GM23338 (cell line): ENCODE measurements around the gene MLLT10. TPM values are rescaled to one million over a fixed set of nuclear protein-coding genes. Genes with fewer than 3 reads are reported as not detected.

ENCODE experiments used
- ATAC-seq: fragments of 200-7000 bp; cut with Tn5 transposase; 3 replicates; pipeline ENCODE4 v1.9.1; 2020
- DNase-seq: peaks from one replicate; pipeline ENCODE4 v3.0.0-alpha.2; 2015; ENCODE audit warnings: low spot score
- H2AFZ ChIP-seq: fragments of 200-600 bp; sonication (generic); 2 replicates; pipeline ENCODE4 v1.8.0; 2016; ENCODE audit warnings: antibody characterized with exemption, mild to moderate bottlenecking, moderate library complexity
- H3F3A ChIP-seq: fragments of 200-600 bp; sonication (generic); replicated peaks from 2 replicates; pipeline ENCODE4 v1.8.0; 2017; ENCODE audit warnings: antibody characterized with exemption, mixed run types, low read depth
- H3K27ac ChIP-seq: fragments of 200-600 bp; sonication (generic); 2 replicates; pipeline ENCODE4 v1.6.1; 2016; ENCODE audit warnings: low read depth
- H3K27me3 ChIP-seq: fragments of 200-600 bp; sonication (generic); 2 replicates; pipeline ENCODE4 v1.8.0; 2016; ENCODE audit warnings: mild to moderate bottlenecking, mixed run types, moderate library complexity; ENCODE audit not compliant: insufficient read depth
- H3K36me3 ChIP-seq: fragments of 200-600 bp; sonication (generic); 2 replicates; pipeline ENCODE4 v1.8.0; 2016; ENCODE audit warnings: mild to moderate bottlenecking; ENCODE audit not compliant: insufficient read depth
- H3K4me1 ChIP-seq: fragments of 200-600 bp; sonication (generic); 2 replicates; pipeline ENCODE4 v1.8.0; 2016; ENCODE audit warnings: mild to moderate bottlenecking, moderate library complexity; ENCODE audit not compliant: insufficient read depth
- H3K4me2 ChIP-seq: fragments of 200-600 bp; sonication (generic); 2 replicates; pipeline ENCODE4 v1.7.1; 2017; ENCODE audit warnings: mixed run types
- H3K4me3 ChIP-seq: fragments of 200-600 bp; sonication (generic); 2 replicates; pipeline ENCODE4 v1.6.1; 2016; ENCODE audit warnings: mixed run types
- H3K79me2 ChIP-seq: fragments of 200-600 bp; sonication (generic); replicated peaks from 2 replicates; pipeline ENCODE4 v1.8.0; 2017; ENCODE audit warnings: mild to moderate bottlenecking; ENCODE audit not compliant: insufficient read depth
- H3K9me2 ChIP-seq: fragments of 200-600 bp; sonication (generic); 2 replicates; pipeline ENCODE4 v1.8.0; 2017; ENCODE audit not compliant: insufficient read depth
- H4K20me1 ChIP-seq: fragments of 200-600 bp; sonication (generic); replicated peaks from 2 replicates; pipeline ENCODE4 v1.8.0; 2017; ENCODE audit warnings: mild to moderate bottlenecking; ENCODE audit not compliant: insufficient read depth
- H3K27ac Mint-ChIP-seq: 2 replicates; pipeline ENCODE4 v1.8.0; 2020; ENCODE audit warnings: inconsistent platforms, mild to moderate bottlenecking, moderate library complexity, mixed read lengths
- H3K27me3 Mint-ChIP-seq: 3 replicates; pipeline ENCODE4 v1.8.0; 2022; ENCODE audit warnings: low read depth, mild to moderate bottlenecking, moderate library complexity, mixed read lengths, inconsistent platforms; ENCODE audit not compliant: insufficient read depth, poor library complexity
- H3K36me3 Mint-ChIP-seq: 3 replicates; pipeline ENCODE4 v1.8.0; 2021; ENCODE audit warnings: low read depth, mild to moderate bottlenecking, inconsistent platforms, moderate library complexity, mixed read lengths
- H3K4me1 Mint-ChIP-seq: 3 replicates; pipeline ENCODE4 v1.8.0; 2020; ENCODE audit warnings: mild to moderate bottlenecking, inconsistent platforms, mixed read lengths
- H3K4me3 Mint-ChIP-seq: 3 replicates; pipeline ENCODE4 v1.8.0; 2021; ENCODE audit warnings: moderate library complexity, mild to moderate bottlenecking, inconsistent platforms, mixed read lengths
- H3K9me3 Mint-ChIP-seq: 3 replicates; pipeline ENCODE4 v1.8.0; 2020; ENCODE audit warnings: moderate library complexity, mild to moderate bottlenecking, inconsistent platforms, mixed read lengths
- EZH2phosphoT487 ChIP-seq: fragments of 200-600 bp; sonication (generic); IDR thresholded peaks from one replicate; pipeline ENCODE4 v1.8.1; 2018; ENCODE audit warnings: antibody characterized with exemption; ENCODE audit not compliant: unreplicated experiment
- JUNB ChIP-seq: IDR thresholded peaks from one replicate; pipeline ENCODE4 v1.6.1; 2016; ENCODE audit warnings: antibody characterized with exemption; ENCODE audit not compliant: unreplicated experiment
- NANOG ChIP-seq: IDR thresholded peaks from 2 replicates; pipeline ENCODE4 v1.6.1; 2016; ENCODE audit warnings: antibody characterized with exemption, borderline replicate concordance
- POLR2AphosphoS5 ChIP-seq: IDR thresholded peaks from 2 replicates; pipeline ENCODE4 v1.6.1; 2016; ENCODE audit warnings: antibody characterized with exemption, low read depth
- ZNF331 ChIP-seq: fragments of 250-450 bp; sonication (Bioruptor Pico); IDR thresholded peaks from 2 replicates; pipeline ENCODE4 v1.5.0; 2020; ENCODE audit warnings: low read depth, mild to moderate bottlenecking, moderate library complexity
- polyA plus RNA-seq: library from polyadenylated mRNA; unstranded; fragments of >200 nt; fragmentation: Nextera tagmentation; extraction: Ambion mirVana; gene quantifications from 2 replicates; pipeline ENCODE4 v1.2.1, GENCODE V29; 2016
- total RNA-seq: library from RNA; depleted of rRNA; stranded (reverse); fragments of >200 nt; shearing (Covaris generic); gene quantifications from 2 replicates; pipeline ENCODE4 v1.2.3, GENCODE V29; 2014
- TF ChIP-seq, protein P1 (sequence below): IDR thresholded peaks from 2 replicates; pipeline ENCODE4 v1.6.1; 2016; ENCODE audit warnings: antibody characterized with exemption
- TF ChIP-seq, protein P2 (sequence below): fragments of 250-450 bp; sonication (Bioruptor Pico); IDR thresholded peaks from 2 replicates; pipeline ENCODE4 v1.5.0; 2020; ENCODE audit warnings: mild to moderate bottlenecking, moderate library complexity
- TF ChIP-seq, protein P3 (sequence below): IDR thresholded peaks from one replicate; pipeline ENCODE4 v1.6.1; 2018; ENCODE audit warnings: antibody characterized with exemption; ENCODE audit not compliant: unreplicated experiment

MLLT10 gene
- total and polyA plus RNA-seq, 2 experiments from 2014 or later: 28.8 to 55.4 TPM

DNA sequence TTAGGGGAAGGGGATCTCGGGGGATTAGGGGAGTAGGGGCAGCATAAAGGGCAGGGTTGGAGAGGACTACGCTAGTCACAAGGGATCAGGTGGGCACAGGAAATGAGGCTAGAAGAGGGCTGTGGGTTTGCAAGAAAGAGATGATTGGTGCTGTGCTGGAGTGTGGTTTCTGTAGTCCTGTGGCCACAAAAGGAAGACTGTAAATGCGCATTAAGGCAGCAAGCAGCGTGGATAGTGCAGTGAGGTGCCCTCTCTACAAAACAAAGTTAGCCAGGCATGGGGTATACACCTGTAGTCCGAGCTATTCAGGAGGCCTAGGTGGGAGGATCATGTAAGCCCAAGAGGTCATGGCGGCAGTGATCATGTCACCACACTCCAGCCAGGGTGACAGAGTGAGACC is 212.1 kb downstream of the MLLT10 start:
- H3K4me1 ChIP-seq: peaks cover 25% of the 10 kb centered on the region
- peak overlapping the region; percentile 23; the same call in 1 of the 2 replicates for H3K27ac Mint-ChIP-seq
- peaks cover 15% of the 10 kb centered on the region; the same call in 1 of the 2 replicates for H3K36me3 ChIP-seq
- H3K27me3 ChIP-seq: no peaks in the 10 kb centered on the region
- H3K27ac ChIP-seq: no peak overlapping the region
- peaks cover 3% of the 10 kb centered on the region; the same call in 1 of the 2 replicates for H3F3A ChIP-seq
- peaks cover 52% of the 10 kb centered on the region; the same call in 2 of the 3 replicates for H3K36me3 Mint-ChIP-seq
- no peak overlapping the region for H3K4me3 ChIP-seq
- TF ChIP-seq POLR2AphosphoS5: peak; percentile 33; the same call in 1 of the 2 replicates
- TF ChIP-seq, protein P1, sequence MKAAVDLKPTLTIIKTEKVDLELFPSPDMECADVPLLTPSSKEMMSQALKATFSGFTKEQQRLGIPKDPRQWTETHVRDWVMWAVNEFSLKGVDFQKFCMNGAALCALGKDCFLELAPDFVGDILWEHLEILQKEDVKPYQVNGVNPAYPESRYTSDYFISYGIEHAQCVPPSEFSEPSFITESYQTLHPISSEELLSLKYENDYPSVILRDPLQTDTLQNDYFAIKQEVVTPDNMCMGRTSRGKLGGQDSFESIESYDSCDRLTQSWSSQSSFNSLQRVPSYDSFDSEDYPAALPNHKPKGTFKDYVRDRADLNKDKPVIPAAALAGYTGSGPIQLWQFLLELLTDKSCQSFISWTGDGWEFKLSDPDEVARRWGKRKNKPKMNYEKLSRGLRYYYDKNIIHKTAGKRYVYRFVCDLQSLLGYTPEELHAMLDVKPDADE: no peak
- TF ChIP-seq, protein P2, sequence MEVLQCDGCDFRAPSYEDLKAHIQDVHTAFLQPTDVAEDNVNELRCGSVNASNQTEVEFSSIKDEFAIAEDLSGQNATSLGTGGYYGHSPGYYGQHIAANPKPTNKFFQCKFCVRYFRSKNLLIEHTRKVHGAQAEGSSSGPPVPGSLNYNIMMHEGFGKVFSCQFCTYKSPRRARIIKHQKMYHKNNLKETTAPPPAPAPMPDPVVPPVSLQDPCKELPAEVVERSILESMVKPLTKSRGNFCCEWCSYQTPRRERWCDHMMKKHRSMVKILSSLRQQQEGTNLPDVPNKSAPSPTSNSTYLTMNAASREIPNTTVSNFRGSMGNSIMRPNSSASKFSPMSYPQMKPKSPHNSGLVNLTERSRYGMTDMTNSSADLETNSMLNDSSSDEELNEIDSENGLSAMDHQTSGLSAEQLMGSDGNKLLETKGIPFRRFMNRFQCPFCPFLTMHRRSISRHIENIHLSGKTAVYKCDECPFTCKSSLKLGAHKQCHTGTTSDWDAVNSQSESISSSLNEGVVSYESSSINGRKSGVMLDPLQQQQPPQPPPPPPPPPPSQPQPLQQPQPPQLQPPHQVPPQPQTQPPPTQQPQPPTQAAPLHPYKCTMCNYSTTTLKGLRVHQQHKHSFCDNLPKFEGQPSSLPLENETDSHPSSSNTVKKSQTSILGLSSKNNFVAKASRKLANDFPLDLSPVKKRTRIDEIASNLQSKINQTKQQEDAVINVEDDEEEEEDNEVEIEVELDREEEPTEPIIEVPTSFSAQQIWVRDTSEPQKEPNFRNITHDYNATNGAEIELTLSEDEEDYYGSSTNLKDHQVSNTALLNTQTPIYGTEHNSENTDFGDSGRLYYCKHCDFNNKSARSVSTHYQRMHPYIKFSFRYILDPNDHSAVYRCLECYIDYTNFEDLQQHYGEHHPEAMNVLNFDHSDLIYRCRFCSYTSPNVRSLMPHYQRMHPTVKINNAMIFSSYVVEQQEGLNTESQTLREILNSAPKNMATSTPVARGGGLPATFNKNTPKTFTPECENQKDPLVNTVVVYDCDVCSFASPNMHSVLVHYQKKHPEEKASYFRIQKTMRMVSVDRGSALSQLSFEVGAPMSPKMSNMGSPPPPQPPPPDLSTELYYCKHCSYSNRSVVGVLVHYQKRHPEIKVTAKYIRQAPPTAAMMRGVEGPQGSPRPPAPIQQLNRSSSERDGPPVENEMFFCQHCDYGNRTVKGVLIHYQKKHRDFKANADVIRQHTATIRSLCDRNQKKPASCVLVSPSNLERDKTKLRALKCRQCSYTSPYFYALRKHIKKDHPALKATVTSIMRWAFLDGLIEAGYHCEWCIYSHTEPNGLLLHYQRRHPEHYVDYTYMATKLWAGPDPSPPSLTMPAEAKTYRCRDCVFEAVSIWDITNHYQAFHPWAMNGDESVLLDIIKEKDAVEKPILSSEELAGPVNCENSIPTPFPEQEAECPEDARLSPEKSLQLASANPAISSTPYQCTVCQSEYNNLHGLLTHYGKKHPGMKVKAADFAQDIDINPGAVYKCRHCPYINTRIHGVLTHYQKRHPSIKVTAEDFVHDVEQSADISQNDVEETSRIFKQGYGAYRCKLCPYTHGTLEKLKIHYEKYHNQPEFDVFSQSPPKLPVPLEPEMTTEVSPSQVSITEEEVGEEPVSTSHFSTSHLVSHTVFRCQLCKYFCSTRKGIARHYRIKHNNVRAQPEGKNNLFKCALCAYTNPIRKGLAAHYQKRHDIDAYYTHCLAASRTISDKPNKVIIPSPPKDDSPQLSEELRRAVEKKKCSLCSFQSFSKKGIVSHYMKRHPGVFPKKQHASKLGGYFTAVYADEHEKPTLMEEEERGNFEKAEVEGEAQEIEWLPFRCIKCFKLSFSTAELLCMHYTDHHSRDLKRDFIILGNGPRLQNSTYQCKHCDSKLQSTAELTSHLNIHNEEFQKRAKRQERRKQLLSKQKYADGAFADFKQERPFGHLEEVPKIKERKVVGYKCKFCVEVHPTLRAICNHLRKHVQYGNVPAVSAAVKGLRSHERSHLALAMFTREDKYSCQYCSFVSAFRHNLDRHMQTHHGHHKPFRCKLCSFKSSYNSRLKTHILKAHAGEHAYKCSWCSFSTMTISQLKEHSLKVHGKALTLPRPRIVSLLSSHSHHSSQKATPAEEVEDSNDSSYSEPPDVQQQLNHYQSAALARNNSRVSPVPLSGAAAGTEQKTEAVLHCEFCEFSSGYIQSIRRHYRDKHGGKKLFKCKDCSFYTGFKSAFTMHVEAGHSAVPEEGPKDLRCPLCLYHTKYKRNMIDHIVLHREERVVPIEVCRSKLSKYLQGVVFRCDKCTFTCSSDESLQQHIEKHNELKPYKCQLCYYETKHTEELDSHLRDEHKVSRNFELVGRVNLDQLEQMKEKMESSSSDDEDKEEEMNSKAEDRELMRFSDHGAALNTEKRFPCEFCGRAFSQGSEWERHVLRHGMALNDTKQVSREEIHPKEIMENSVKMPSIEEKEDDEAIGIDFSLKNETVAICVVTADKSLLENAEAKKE: no peak
- no peaks in the 10 kb centered on the region; the same call in 1 of the 2 replicates for H3K79me2 ChIP-seq
- no peaks in the 10 kb centered on the region for H4K20me1 ChIP-seq
- H3K4me3 Mint-ChIP-seq: no peak overlapping the region
- H3K4me1 Mint-ChIP-seq: peaks cover 60% of the 10 kb centered on the region
- no peak overlapping the region for H3K4me2 ChIP-seq
- no peak for DNase-seq
- H2AFZ ChIP-seq: no peak overlapping the region
- no peaks in the 10 kb centered on the region; the same call in 1 of the 3 replicates for H3K9me3 Mint-ChIP-seq
- H3K27me3 Mint-ChIP-seq: peaks cover 25% of the 10 kb centered on the region
- H3K9me2 ChIP-seq: no peaks in the 10 kb centered on the region
- peak; percentile 6; the same call in 2 of the 3 replicates for ATAC-seq

DNA sequence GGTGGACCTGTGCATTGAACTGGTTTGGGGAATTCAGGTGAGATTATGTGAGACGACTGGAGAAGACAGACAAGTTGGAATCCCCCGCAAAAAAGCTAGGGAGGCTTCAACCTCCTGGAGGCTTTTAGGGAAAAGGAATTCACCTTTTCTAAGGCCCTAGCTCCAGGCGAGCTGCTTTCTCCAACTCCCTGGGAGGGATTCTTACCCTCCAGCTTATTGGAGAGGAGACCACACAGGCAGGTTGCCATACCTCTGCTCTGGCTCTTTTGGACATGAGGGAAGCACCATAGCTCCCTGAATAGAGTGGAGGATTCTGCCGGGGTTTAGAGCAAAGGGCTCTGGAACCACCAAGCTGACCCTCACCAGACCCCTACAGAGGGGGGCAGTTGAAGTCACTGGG is 213.8 kb downstream of the MLLT10 start:
- H3K27ac ChIP-seq: peak overlapping the region; percentile 40; the same call in 1 of the 2 replicates
- H3K79me2 ChIP-seq: no peaks in the 10 kb centered on the region; the same call in 1 of the 2 replicates
- H3K27ac Mint-ChIP-seq: 0 out of 2 replicates have a peak overlapping the region, but pooled peaks have one; percentile 21
- H3K4me3 ChIP-seq: no peak overlapping the region
- H2AFZ ChIP-seq: no peak overlapping the region
- H3K9me3 Mint-ChIP-seq: no peaks in the 10 kb centered on the region; the same call in 1 of the 3 replicates
- H3F3A ChIP-seq: peaks cover 13% of the 10 kb centered on the region
- DNase-seq: no peak
- H3K4me1 ChIP-seq: peaks cover 36% of the 10 kb centered on the region
- peaks cover 67% of the 10 kb centered on the region for H3K4me1 Mint-ChIP-seq
- no peak overlapping the region for H3K4me3 Mint-ChIP-seq
- peaks cover 29% of the 10 kb centered on the region for H3K27me3 Mint-ChIP-seq
- no peaks in the 10 kb centered on the region for H4K20me1 ChIP-seq
- H3K36me3 Mint-ChIP-seq: peaks cover 40% of the 10 kb centered on the region; the same call in 2 of the 3 replicates
- H3K36me3 ChIP-seq: peaks cover 9% of the 10 kb centered on the region; the same call in 1 of the 2 replicates
- ATAC-seq: no peak
- H3K4me2 ChIP-seq: no peak overlapping the region
- H3K9me2 ChIP-seq: no peaks in the 10 kb centered on the region
- no peaks in the 10 kb centered on the region for H3K27me3 ChIP-seq
- TF ChIP-seq NANOG: no peak
- no peak for TF ChIP-seq ZNF331
- TF ChIP-seq, protein P3, sequence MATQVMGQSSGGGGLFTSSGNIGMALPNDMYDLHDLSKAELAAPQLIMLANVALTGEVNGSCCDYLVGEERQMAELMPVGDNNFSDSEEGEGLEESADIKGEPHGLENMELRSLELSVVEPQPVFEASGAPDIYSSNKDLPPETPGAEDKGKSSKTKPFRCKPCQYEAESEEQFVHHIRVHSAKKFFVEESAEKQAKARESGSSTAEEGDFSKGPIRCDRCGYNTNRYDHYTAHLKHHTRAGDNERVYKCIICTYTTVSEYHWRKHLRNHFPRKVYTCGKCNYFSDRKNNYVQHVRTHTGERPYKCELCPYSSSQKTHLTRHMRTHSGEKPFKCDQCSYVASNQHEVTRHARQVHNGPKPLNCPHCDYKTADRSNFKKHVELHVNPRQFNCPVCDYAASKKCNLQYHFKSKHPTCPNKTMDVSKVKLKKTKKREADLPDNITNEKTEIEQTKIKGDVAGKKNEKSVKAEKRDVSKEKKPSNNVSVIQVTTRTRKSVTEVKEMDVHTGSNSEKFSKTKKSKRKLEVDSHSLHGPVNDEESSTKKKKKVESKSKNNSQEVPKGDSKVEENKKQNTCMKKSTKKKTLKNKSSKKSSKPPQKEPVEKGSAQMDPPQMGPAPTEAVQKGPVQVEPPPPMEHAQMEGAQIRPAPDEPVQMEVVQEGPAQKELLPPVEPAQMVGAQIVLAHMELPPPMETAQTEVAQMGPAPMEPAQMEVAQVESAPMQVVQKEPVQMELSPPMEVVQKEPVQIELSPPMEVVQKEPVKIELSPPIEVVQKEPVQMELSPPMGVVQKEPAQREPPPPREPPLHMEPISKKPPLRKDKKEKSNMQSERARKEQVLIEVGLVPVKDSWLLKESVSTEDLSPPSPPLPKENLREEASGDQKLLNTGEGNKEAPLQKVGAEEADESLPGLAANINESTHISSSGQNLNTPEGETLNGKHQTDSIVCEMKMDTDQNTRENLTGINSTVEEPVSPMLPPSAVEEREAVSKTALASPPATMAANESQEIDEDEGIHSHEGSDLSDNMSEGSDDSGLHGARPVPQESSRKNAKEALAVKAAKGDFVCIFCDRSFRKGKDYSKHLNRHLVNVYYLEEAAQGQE: no peak
- TF ChIP-seq JUNB: no peak
- TF ChIP-seq EZH2phosphoT487: no peak
